Subcutaneous adipose tissue (tissue), 4 donors: ENCODE results near the gene COL28A1. TPM values are rescaled to one million over a fixed set of nuclear protein-coding genes. Genes with fewer than 3 reads are reported as not detected.

Source experiments
- CTCF ChIP-seq: fragments of 450-650 bp; IDR thresholded peaks from one replicate; pipeline ENCODE4 v1.5.1; 2016; ENCODE audit warnings: low read depth, mild to moderate bottlenecking, control low read depth, antibody characterized with exemption, moderate library complexity
- total RNA-seq, 4 donors: library from RNA; depleted of rRNA; stranded (reverse); fragments of >200 nt; gene quantifications; one replicate each; pipeline ENCODE4 v1.1.0, GENCODE V29; 2016

COL28A1 gene
- total RNA-seq, 4 donors from 2014 or later, result 0.51 to 3.2 (median 1.8) TPM

GRCh38 chr7:7576344-7576743, 40.7 kb upstream of the COL28A1 start:
- no peak for TF ChIP-seq CTCF

GRCh38 chr7:7573701-7574100, 38.0 kb upstream of the COL28A1 start:
- no peak for TF ChIP-seq CTCF

- TF ChIP-seq CTCF, result no peak
Observed at GRCh38 chr7:7570584-7570983, 34.9 kb upstream of the COL28A1 start.

- TF ChIP-seq CTCF, result no peak
Observed at GRCh38 chr7:7569615-7570014, 33.9 kb upstream of the COL28A1 start.

- no peak for TF ChIP-seq CTCF
Observed at GRCh38 chr7:7569081-7569527, 33.4 kb upstream of the COL28A1 start.

- no peak for TF ChIP-seq CTCF
Observed at GRCh38 chr7:7568553-7568952, 32.9 kb upstream of the COL28A1 start.

- TF ChIP-seq CTCF, result no peak
Observed at GRCh38 chr7:7567898-7568531, 32.3 kb upstream of the COL28A1 start.
